Stimulated activated CD8-positive, alpha-beta memory T cell treated with anti-CD3 and anti-CD28 coated beads, Interleukin-4, amount 100 ng/mL, for 1 hour (primary cell): ENCODE measurements around the gene TUBB3.
"Not testable (repeated sequence)": the region's sequence is repeated elsewhere in the genome, so short reads cannot be mapped to it uniquely, and the experiment has no call there.

Experiments used
- DNase-seq, 2 donors: peaks; one replicate each; pipeline ENCODE4 v3.0.0-alpha.2; 2020; ENCODE audit warnings: low read depth in 2 of 2, low spot score in 1 of 2

TUBB3 gene

DNA sequence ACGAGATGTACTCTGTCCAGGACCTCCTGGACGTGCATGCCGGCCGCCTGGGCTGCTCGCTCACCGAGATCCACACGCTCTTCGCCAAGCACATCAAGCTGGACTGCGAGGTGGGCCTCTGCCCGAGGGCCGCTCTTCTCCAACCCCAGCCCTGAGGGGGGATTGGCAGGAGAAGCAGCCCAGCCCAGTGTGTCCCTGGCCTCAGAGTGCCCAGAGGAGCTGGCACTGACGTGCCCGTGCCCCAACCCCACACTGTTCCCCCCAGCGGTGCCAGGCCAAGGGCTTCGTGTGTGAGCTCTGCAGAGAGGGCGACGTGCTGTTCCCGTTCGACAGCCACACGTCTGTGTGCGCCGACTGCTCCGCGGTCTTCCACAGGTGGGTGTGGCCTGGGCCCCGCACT, 41.1 kb downstream of the TUBB3 start:
- DNase-seq, result no peak

DNA sequence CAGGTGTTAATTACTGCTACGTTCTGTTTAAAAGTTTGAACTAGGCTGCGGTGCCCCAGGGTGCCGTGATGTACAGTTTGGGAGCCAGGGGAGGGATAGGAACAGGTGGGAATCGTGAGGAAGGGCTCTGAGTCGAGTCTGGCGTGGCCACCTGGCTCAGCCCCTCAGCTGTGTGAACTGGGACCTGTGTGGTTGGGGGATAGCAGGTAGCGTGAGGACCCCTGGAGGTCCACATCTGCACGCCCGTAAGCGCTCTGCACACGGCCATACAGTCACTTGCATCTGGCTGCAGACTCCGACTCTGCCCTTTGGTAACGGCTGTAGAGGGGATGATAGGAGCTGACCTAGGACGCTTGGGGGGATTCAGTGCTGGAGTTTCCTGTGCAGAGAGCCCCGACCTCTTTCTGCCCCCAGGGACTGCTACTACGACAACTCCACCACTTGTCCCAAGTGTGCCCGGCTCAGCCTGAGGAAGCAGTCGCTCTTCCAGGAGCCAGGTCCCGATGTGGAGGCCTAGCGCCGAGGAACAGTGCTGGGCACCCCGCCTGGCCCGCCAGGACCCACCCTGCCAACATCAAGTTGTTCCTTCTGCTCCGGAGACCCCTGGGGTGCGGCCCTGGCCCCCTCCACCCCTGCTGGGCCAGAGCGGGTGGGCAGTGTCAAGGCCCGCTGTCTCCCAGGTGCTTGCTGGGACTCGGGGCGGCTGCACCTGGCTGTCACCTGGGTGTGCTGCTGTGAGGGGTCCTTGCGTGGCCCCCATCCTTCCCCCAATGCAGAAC, 42.5 kb downstream of the TUBB3 start:
- no peak for DNase-seq

DNA sequence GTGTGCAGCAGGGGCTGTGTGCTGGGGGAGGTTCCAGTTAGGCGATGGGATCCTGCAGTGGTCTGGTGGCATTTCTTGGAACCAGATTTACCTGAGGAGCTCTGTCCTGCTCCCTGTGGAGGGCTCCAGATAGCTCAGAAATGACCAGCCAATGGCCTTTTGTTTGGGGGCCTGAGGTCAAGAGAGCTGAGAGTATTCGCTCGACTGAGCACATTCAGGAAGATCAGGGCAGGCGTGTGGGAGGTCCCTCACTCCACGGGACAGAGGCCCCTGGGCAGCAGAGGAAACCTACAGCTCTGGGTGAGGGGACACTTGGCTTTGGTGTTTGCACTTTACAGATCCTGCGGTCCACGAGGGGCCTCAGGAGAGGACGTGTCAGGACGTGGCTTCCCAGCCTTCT, 43.6 kb downstream of the TUBB3 start:
- no peak for DNase-seq

DNA sequence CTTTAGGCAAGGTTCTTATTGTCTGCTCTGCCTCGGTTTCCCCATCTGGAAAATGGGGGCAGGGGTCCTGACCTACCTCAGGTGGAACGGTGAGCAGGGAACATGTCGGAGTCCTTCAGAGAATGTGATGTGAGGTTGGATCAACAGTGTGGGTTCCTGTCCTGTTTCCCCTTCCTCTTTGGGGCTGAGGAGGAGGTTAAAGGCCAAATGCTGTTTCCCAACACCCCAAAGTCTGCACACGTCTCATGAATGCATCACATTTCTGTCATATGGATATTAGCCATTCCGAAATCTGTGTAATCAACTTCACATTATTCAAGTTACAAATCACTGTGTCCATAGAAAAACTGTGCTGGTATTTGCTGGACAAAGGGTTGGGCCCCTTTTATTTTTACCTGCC, 44.3 kb downstream of the TUBB3 start:
- not testable (repeated sequence) for DNase-seq

DNA sequence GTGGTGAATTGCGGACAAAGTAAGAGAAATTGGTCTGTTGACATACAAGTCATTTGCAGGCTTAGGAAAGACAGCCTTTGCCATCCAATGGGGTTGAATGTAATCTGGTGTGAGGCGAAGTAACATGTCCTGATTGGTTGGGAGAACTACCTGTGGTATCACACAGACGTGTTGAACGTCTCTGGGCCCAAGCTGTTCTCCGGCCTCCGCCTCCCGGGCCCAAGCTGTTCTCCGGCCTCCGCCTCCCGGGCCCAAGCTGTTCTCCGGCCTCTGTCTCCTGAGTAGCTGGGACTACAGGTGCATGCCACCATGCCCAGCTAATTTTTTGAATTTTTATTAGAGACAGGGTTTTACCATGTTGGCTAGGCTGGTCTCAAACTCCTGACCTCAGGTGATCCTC, 44.9 kb downstream of the TUBB3 start:
- not testable (repeated sequence) for DNase-seq

DNA sequence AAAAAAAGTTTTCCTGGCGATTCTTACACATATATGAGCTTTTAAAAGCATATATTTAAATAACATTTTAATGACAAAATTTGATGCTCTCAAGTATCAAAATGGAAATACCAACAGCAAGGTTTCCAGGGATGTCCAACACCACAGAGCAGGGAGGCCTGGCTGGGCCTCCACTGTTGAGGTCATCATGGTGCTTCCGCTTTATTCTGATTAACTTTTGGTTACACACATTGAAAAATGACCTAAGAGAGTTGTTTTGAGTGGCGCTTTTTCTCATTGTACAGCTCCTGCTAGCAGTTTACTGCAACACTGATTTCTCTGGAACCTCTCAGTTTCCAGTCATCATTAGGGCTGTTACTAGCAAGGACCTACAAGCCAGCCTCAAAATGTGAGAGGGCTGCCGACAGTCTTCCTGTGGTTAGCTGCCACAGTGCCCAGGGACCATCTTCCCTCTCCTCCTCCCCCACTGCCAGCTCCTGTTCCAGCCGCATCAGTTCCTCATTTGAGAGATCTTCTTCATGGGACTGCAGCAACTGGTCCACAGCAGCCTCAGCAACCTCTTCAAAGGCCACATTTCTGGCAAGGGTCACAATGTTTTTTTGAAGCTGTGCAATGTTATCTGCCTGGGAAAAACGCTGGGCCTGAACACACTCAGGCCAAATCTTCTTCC, 46.7 kb downstream of the TUBB3 start:
- no peak for DNase-seq

DNA sequence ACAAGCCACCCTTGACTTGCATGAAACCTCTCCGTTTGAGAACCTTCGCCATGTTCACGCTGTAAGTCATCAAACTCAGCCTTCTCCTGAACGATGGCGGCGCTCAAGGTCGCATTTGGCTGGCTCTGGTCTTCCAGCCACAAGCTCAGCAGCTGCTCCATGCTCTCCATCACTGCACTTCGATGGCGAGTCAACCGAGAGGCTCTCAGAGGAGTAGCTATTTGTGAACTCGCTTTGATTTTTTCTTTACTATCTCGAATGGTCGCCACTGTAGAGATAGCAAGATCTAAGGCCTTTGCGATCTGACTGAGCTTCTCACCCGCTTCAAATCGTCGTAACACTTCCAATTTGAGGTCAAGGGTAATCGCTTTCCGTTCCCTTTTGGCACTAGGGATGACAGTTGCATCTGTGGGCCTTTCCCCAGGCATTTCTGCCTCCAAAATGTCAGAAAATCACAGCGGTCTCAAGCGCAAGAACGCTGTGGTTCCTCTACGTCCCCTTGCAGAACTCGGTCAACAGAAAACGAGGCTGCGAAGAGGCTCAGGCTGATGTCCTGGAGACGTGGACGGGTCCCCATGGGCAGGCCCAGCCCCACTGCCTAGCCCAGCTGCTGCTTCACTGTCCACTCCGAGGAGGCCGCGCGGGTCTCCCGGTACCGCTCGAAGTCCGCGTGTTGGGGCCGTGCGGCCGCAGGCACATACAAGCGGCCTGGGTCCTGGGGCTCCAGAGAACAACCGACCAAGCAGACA, 48.5 kb downstream of the TUBB3 start:
- DNase-seq, result no peak

DNA sequence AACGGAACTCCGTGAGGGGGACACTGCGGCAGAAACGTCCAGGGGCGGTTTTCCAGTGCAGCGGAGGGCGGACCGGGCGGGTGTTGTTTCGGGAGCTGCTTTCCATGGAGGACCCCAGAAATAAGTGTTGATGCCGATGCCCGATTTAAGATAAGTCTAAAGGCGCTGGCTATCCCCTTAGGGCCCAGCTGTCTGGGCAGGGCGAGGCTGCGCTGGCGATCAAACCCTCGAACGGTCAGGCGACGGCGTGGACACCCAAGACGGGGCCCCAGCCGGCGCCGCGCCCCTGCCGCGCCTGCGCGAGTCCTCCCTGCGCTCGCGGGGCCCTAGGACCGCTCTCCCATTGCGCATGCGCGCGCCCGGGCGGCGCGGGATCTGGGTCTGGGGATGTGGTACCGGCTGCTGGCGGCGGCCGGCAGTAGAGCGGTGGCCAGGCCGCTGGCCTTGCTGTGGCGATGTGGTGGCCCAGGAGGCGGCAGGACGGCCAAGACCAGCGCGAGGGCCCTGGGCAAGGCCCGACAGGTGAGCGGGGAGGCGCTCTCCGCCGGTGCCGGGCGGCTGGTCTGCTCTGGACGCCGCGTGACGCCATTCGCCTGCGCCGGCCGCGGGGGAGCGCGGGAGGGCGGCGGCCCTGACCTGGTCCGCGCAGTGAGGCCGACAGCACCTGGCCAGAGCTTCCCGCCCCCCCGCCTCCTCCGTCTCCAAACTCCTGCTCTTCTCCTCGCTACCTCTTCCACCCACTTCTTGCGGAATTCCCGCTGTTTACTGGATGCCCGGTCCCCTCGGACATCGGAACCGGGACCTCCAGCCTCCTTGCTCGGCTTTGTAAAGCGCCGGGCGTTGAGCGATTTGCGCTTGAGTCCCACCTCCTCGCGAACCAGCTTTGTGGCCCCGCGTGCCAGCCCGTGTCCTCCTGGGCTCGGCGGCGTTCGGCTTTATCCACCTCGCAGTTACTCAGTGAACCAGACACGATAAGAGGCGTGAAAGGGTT, 49.4 kb downstream of the TUBB3 start:
- peak; percentile 81 to 84 for DNase-seq

DNA sequence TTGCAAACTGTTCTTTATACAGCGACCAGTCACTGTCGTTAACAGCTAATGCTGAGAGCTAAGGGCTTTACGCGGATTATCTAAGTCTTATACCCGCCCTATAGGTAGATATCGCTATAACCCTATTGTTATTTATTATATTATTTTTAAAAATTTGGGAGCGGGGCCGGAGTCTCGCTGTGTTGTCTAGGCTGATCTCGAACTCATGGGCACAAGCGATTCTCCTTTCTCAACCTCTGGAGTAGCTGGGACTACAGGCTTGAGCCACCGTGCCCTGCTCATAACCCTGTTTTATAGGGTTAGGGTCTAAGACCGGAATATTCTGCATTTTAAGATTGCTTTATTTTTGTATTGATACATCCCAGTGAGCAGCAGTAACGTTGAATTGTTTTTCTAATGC, 50.1 kb downstream of the TUBB3 start:
- DNase-seq, result no peak

DNA sequence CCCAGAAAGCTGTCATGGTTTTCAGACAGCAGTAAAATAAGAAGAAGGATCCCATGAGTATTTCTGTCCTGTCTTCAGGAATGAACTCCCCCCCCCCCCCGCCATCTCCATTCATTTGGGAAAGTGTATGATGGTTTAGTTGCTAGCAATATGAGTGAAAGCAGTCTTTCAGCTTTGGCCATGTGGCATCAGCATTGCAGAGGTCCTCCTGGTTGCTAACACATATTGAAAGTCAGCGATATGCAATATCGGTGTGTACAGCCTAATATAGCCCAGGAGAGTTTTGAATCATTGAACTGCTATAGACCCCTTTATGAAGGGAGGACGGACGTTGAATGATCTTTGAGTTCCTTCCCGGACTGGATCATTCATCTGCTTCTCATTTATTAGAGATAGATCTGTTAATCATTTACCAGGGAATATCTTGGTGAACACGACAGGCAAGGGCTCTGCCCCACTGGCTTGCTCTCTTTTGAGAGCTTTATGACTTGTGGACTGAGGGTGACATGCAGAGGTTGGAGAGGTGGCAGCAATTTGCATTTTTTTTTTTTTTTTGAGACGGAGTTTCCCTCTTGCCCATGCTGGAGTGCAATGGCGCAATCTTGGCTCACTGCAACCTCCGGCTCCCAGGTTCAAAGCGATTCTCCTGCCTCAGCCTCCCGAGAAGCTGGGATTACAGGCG, 50.7 kb downstream of the TUBB3 start:
- no peak for DNase-seq

DNA sequence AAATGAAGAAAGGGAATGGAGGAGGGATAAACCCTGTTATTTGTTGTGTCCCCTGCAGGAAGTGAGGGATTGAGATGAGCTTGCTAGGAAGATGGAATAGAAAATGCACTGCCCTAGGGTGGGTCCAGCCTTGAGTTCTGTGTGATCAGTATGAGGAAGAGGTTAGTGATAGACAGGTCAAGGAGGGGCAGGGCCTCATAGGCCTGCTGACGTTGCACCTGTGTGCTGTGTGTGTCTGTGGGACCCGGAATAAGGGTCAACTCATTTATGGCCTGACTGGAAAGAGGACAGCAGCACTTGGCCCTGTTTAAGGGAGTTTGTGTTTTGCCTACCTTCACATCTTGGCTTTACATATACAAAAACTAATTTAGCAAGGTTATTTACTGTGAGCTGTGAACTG, 51.7 kb downstream of the TUBB3 start:
- no peak for DNase-seq

DNA sequence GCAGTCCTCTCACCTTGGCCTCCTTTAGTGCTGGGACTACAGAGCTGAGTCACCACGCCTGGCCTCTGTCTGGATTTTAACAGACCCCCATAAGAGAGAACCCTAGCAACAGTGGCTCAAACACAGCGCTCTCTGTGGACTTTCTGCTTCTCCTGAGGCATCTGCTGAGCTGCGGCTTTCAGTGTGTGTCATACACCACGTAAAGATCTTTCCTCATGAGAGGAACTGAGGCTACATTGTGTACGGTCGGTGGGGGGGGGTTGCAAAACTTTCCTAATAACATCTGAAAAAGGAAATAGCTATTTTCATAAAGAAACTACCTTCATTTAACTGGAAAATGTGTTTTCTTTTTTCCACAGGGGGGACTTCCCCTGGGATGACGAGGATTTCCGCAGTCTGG, 58.3 kb downstream of the TUBB3 start:
- no peak for DNase-seq

DNA sequence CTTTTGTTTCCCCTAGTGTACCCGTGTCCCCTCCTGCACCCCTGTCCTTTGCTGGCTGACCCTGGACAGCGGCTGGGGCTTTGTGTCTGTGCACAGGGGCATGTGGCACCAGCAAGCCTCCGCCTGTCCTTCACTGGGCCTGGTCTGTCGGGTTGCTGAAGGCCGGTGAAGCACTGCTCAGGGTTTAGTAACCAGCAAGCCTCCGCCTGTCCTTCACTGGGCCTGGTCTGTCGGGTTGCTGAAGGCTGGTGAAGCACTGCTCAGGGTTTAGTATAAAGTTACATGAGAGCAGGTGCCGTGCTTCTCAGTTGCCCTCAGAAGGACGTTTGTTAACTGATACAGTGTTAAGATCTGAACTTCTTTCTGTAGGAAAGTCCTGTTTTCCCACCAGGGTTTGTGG, 59.2 kb downstream of the TUBB3 start:
- no peak for DNase-seq

DNA sequence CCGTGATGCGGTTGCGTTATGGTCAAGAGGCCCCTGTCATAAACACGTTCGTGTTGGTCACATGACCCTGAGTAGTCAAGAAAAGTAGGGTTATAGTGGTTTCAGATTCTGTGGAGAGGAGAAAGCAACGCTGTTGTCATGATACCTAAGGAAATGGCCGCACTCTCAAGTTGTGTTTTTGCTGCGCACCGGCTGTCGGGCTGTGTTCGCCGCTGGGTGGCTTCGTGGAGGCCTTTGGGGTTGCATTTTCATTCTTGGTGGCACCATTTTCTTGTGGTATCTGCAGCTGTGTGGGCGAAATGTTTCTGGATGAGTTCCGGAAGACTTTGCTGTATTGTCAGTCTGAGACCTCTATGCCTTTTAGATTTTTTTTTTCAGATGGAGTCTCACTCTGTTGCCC, 60.4 kb downstream of the TUBB3 start:
- no peak for DNase-seq

DNA sequence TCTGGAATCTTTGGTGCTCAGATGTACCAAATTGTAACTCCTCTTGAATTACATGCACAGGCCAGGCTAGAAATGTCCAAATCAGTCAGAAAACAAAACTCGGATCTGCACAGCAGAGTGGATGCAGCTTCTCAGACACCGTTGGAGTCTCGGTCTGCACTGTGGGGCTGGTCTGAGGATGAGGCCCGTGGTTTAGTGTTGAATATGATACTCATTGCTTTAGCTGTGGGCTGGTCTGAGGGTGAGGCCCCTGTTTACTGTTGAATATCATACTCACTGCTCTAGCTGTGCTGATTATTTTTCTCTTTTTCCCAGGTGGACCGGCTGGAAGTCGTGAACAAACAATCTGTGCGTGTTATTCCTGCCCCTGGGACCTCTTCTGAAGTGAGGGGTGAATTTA, 61.1 kb downstream of the TUBB3 start:
- no peak for DNase-seq

DNA sequence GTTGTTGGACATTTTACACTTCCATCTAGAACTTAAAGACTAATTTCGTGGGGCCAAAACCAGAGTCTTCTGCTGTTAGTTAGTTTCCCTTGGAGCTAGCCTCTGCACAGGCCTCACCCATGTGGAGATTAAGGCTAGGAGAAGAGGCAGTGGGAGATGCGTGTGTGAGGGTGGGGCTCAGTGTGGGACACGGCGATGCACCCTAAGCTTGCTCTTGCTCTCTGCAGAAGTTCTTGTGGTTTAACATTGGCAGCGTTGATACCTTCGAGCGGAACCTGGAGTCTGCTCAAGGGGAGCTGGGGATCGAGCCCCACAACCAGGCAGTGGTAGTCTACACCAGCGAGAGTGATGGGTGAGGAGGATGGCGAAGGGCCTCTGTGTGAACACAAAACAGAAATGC, 62.1 kb downstream of the TUBB3 start:
- no peak for DNase-seq
